K562 (cell line): ENCODE results near the gene HNF4A. TPM values are rescaled to one million over a fixed set of nuclear protein-coding genes. Genes with fewer than 3 reads are reported as not detected.

Experiments
- ATAC-seq: fragments of 200-7000 bp; cut with Tn5 transposase; 3 replicates; pipeline ENCODE4 v1.9.1; 2020; ENCODE audit warnings: moderate library complexity
- BruUV-seq: library from RNA; stranded (reverse); fragments of 400-500 nt; replicated peaks from 2 replicates; lab custom pipeline; 2021; lab: Mats Ljungman, UMichigan
- CTCF ChIA-PET: fragments of 300-600 bp; formaldehyde crosslinking; extraction: SDS; loops from one replicate; lab custom pipeline; 2021; ENCODE audit warnings: low intra/inter-chr PET ratio; lab: Yijun Ruan, JAX
- POLR2A ChIA-PET: fragments of 300-600, 350-650 bp; sonication (Branson Sonifier 250); formaldehyde crosslinking; extraction: SDS; loops from one replicate; lab custom pipeline; 2021; ENCODE audit warnings: antibody characterized with exemption, inconsistent platforms; lab: Yijun Ruan, JAX
- DNase-seq, 4 experiments: peaks; one replicate each; pipeline versions ENCODE4 v3.0.0 to v3.0.0-alpha.2; 2011 to 2018; ENCODE audit warnings: low spot score in 3 of 4, mixed read lengths in 3 of 4; ENCODE audit errors: extremely low read depth in 1 of 4
- FAIRE-seq: peaks from 2 replicates; lab custom pipeline; 2011; peaks lifted over from hg19 to GRCh38; lab: Jason Lieb, UNC
- H2AFZ ChIP-seq: 2 replicates; pipeline ENCODE4 v1.6.0; 2011; ENCODE audit warnings: low read depth, low read length, control low read depth, inconsistent platforms
- H3K27ac ChIP-seq: fragments of 200-600 bp; 3 replicates; pipeline ENCODE4 v1.8.0; 2011; ENCODE audit warnings: low read depth, mild to moderate bottlenecking, control low read depth, inconsistent platforms, low read length, moderate library complexity, mixed read lengths; ENCODE audit errors: extremely low read depth
- H3K27me3 ChIP-seq, 2 experiments: fragments of 300-600 bp in 1 of 2; 2 replicates in 1 of 2; 3 replicates in 1 of 2; pipeline versions ENCODE4 v1.6.0 to v1.8.0; 2011; ENCODE audit warnings: inconsistent platforms in 2 of 2, low read length in 2 of 2, mild to moderate bottlenecking in 1 of 2, mixed read lengths in 1 of 2, moderate library complexity in 1 of 2; ENCODE audit not compliant: control insufficient read depth in 2 of 2, insufficient read depth in 2 of 2
- H3K36me3 ChIP-seq: fragments of 300-600 bp; 3 replicates; pipeline ENCODE4 v1.8.0; 2011; ENCODE audit warnings: mild to moderate bottlenecking, low read length, inconsistent platforms; ENCODE audit not compliant: control insufficient read depth, insufficient read depth
- H3K4me1 ChIP-seq, 2 experiments: fragments of 200-600 bp in 1 of 2; replicated peaks in 1 of 2; 2 replicates in 1 of 2; 3 replicates in 1 of 2; pipeline versions ENCODE4 v1.5.1 to v1.8.0; 2011; ENCODE audit warnings: inconsistent platforms in 2 of 2, low read length in 2 of 2, mild to moderate bottlenecking in 1 of 2, mixed read lengths in 1 of 2, moderate library complexity in 1 of 2; ENCODE audit not compliant: control insufficient read depth in 2 of 2, insufficient read depth in 2 of 2
- H3K4me2 ChIP-seq: 2 replicates; pipeline ENCODE4 v1.6.1; 2011; ENCODE audit warnings: low read length, control low read depth, inconsistent platforms, mixed read lengths; ENCODE audit not compliant: insufficient read depth
- H3K4me3 ChIP-seq: fragments of 200-600 bp; sonication (generic), shearing (Covaris generic); 2 replicates; pipeline ENCODE4 v1.5.1; 2016; ENCODE audit warnings: control low read depth, inconsistent platforms
- H3K79me2 ChIP-seq: fragments of 200-600 bp; 3 replicates; pipeline ENCODE4 v1.8.0; 2011; ENCODE audit warnings: low read length, inconsistent platforms; ENCODE audit not compliant: control insufficient read depth, insufficient read depth
- H3K9ac ChIP-seq, 2 experiments: 2 replicates each; pipeline versions ENCODE4 v1.6.0 to v1.6.1; 2011; ENCODE audit warnings: low read depth in 2 of 2, low read length in 2 of 2, control low read depth in 1 of 2, inconsistent platforms in 1 of 2, mild to moderate bottlenecking in 1 of 2, mixed read lengths in 1 of 2; ENCODE audit not compliant: insufficient read depth in 1 of 2
- H3K9me1 ChIP-seq: one replicate; pipeline ENCODE4 v1.6.0; 2011; ENCODE audit warnings: inconsistent platforms, mild to moderate bottlenecking, low read length, moderate library complexity; ENCODE audit not compliant: control insufficient read depth, insufficient read depth
- H3K9me3 ChIP-seq: replicated peaks from 2 replicates; pipeline ENCODE4 v1.5.1; 2011; ENCODE audit warnings: low read depth, low read length, inconsistent platforms; ENCODE audit not compliant: control insufficient read depth, insufficient read depth
- H4K20me1 ChIP-seq: replicated peaks from 2 replicates; pipeline ENCODE4 v1.6.1; 2011; ENCODE audit warnings: low read length, inconsistent platforms, mixed read lengths; ENCODE audit not compliant: control insufficient read depth, insufficient read depth
- DLX4 ChIP-seq: fragments of 250-450 bp; sonication (Bioruptor Pico); IDR thresholded peaks from 2 replicates; pipeline ENCODE4 v1.6.1; 2021; ENCODE audit warnings: mild to moderate bottlenecking
- DMBX1 ChIP-seq: fragments of 250-450 bp; sonication (Bioruptor Pico); IDR thresholded peaks from 2 replicates; pipeline ENCODE4 v1.8.0; 2022; ENCODE audit warnings: inconsistent platforms, mild to moderate bottlenecking, moderate library complexity, borderline replicate concordance
- ERF ChIP-seq: fragments of 450-650 bp; formaldehyde crosslinking; IDR thresholded peaks from 2 replicates; pipeline ENCODE4 v1.4.0; 2020; ENCODE audit warnings: mild to moderate bottlenecking, mixed read lengths
- HES1 ChIP-seq: fragments of 450-650 bp; IDR thresholded peaks from 2 replicates; pipeline ENCODE4 v1.6.1; 2016; ENCODE audit warnings: low read depth, mild to moderate bottlenecking, moderate library complexity
- LEF1 ChIP-seq: fragments of 450-650 bp; IDR thresholded peaks from 2 replicates; pipeline ENCODE4 v1.6.1; 2016; ENCODE audit warnings: mild to moderate bottlenecking
- PML ChIP-seq: IDR thresholded peaks from 2 replicates; pipeline ENCODE4 v1.6.1; 2012; ENCODE audit warnings: low read length, inconsistent platforms
- PREB ChIP-seq: sonication (generic); formaldehyde crosslinking; IDR thresholded peaks from 2 replicates; pipeline ENCODE4 v1.8.1; 2023; ENCODE audit warnings: mild to moderate bottlenecking, missing genetic modification reagents
- SREBF1 ChIP-seq: fragments of 150-350 bp; IDR thresholded peaks from 2 replicates; pipeline ENCODE4 v1.6.1; 2014; ENCODE audit warnings: antibody characterized with exemption, low read depth, low read length, borderline replicate concordance
- TCF7 ChIP-seq: sonication (generic); IDR thresholded peaks from 2 replicates; pipeline ENCODE4 v1.6.1; 2016; ENCODE audit warnings: antibody characterized with exemption, borderline replicate concordance
- ZNF311 ChIP-seq: fragments of 250-450 bp; sonication (Bioruptor Pico); IDR thresholded peaks from 2 replicates; pipeline ENCODE4 v1.4.0; 2020; ENCODE audit warnings: mild to moderate bottlenecking, moderate library complexity
- ZNF695 ChIP-seq: fragments of 450-650 bp; formaldehyde crosslinking; IDR thresholded peaks from 2 replicates; pipeline ENCODE4 v1.4.0; 2020; ENCODE audit warnings: mild to moderate bottlenecking, moderate library complexity
- WGBS: fragments of 100-300 bp; shearing (Covaris generic); methylation state at CpG from one replicate; pipeline ENCODE4 v1.1.6; 2016; ENCODE audit warnings: low coverage, mixed read lengths; ENCODE audit not compliant: insufficient coverage; ENCODE audit errors: missing lambda C conversion rate; 5-methylcytosine and 5-hydroxymethylcytosine counted together
- in situ Hi-C: fragments of 300-500 bp; cut with MboI; formaldehyde crosslinking; loops from 4 replicates; pipeline ENCODE4 v1.15.0; 2018; ENCODE audit warnings: inconsistent platforms, mixed read lengths
- intact Hi-C: fragments of 100-400 bp; cut with micrococcal nuclease; formaldehyde crosslinking; loops from 2 replicates; pipeline ENCODE4 v1.14.2; 2022
- polyA plus RNA-seq, 8 experiments: library from polyadenylated mRNA; depleted of rRNA in 4 of 8; stranded (reverse) in 5 of 8; unstranded in 3 of 8; fragments of >200 nt; fragmentation: Nextera tagmentation in 2 of 8; fragmentation: Illumina TruSeq in 1 of 8; extraction: Ambion mirVana in 2 of 8; extraction: Trizol in 1 of 8; gene quantifications; 2 replicates each; pipeline versions ENCODE4 v1.2.1 to v1.2.3, GENCODE V29; 2011 to 2014; ENCODE audit warnings: inconsistent platforms in 1 of 8, missing spikeins in 1 of 8
- total RNA-seq, 7 experiments: library from RNA; depleted of rRNA in 6 of 7; stranded (reverse); fragments of >200 nt in 6 of 7; fragmentation: Illumina TruSeq in 2 of 7; extraction: Trizol in 2 of 7; gene quantifications; 2 replicates each; pipeline versions ENCODE4 v1.2.1 to v1.2.3, GENCODE V29; 2011 to 2021; ENCODE audit warnings: low replicate concordance in 1 of 7

The HNF4A gene
- total and polyA plus RNA-seq, 9 of the 15 experiments (the other 6 are each of a cell fraction or from before 2014, with no cell fraction given) = 0.03 to 0.27 (median 0.08) TPM; not detected in 5

GRCh38 chr20:44455126-44455525 is 99.6 kb downstream of the HNF4A start:
- FAIRE-seq = no peak

More at GRCh38 chr20:44455126-44455525, 99.6 kb downstream of the HNF4A start:
- Histone ChIP-seq H3K4me1 (peaks cover 0 to 8% of the 10 kb centered on the region in 2 experiments; a peak in 2 of 5 replicates), H2AFZ (no peak overlapping the region), H3K4me2 (no peak overlapping the region), H3K27ac (no peak overlapping the region), H3K36me3 (no peaks in the 10 kb centered on the region), H3K9me3 (no peaks in the 10 kb centered on the region), H3K4me3 (no peak overlapping the region), H4K20me1 (no peaks in the 10 kb centered on the region; the same call in 1 of the 2 replicates), H3K27me3 (peaks cover 7 to 23% of the 10 kb centered on the region in 2 experiments; a peak in 4 of 5 replicates), H3K9me1 (no peaks in the 10 kb centered on the region), H3K9ac (no peak overlapping the region), H3K79me2 (no peaks in the 10 kb centered on the region)
- TF ChIP-seq ZNF311 (no peak), SREBF1 (no peak), DLX4 (no peak), HES1 (no peak), PML (no peak), PREB (CRISPR knock-in tag) (no peak), LEF1 (no peak), ERF (CRISPR knock-in tag) (no peak), TCF7 (no peak), DMBX1 (CRISPR knock-in tag) (no peak), ZNF695 (CRISPR knock-in tag) (no peak)
- in situ Hi-C loops (no loop called here), intact Hi-C loops (no loop called here)
- POLR2A ChIA-PET = interaction anchor here (1.6 kb wide), 1 partner anchor 60 kb away, joined by 6 read pairs; no protein-coding TSS in a partner anchor
- WGBS = 14% methylated on average over 3 of the region's 3 CpGs
- BruUV-seq = no TSS peak
- DNase-seq (no peak), ATAC-seq (no peak)
- CTCF ChIA-PET = interaction anchor here (0.6 kb wide), 1 partner anchor 1541 kb away, joined by 3 read pairs; no protein-coding TSS in a partner anchor
